Neuronal stem cell (in vitro differentiated cells): ENCODE results near the gene MAPK8.

Experiments used
- DNase-seq: peaks from one replicate; pipeline ENCODE4 v3.0.0-alpha.2; 2013; ENCODE audit warnings: low spot score
- H2AFZ ChIP-seq: one replicate; pipeline ENCODE4 v1.6.1; 2013; ENCODE audit warnings: mild to moderate bottlenecking, low read length, inconsistent platforms
- H2AK5ac ChIP-seq: 2 replicates; pipeline ENCODE4 v1.6.1; 2013; ENCODE audit warnings: low read depth, mild to moderate bottlenecking, inconsistent platforms, low read length, moderate library complexity, mixed read lengths
- H2BK120ac ChIP-seq: 2 replicates; pipeline ENCODE4 v1.6.1; 2013; ENCODE audit warnings: low read depth, mild to moderate bottlenecking, inconsistent platforms, low read length, moderate library complexity, mixed read lengths
- H2BK12ac ChIP-seq: one replicate; pipeline ENCODE4 v1.6.1; 2013; ENCODE audit warnings: low read length, inconsistent platforms
- H2BK15ac ChIP-seq: 2 replicates; pipeline ENCODE4 v1.6.1; 2013; ENCODE audit warnings: mild to moderate bottlenecking, low read length, inconsistent platforms, mixed read lengths
- H2BK5ac ChIP-seq: one replicate; pipeline ENCODE4 v1.6.1; 2013; ENCODE audit warnings: inconsistent platforms, mild to moderate bottlenecking, low read length, moderate library complexity
- H3K14ac ChIP-seq: one replicate; pipeline ENCODE4 v1.6.1; 2013; ENCODE audit warnings: low read length, inconsistent platforms
- H3K18ac ChIP-seq: 2 replicates; pipeline ENCODE4 v1.6.1; 2013; ENCODE audit warnings: low read length, inconsistent platforms
- H3K23ac ChIP-seq: 2 replicates; pipeline ENCODE4 v1.6.1; 2013; ENCODE audit warnings: low read depth, mild to moderate bottlenecking, mixed read lengths, low read length, inconsistent platforms; ENCODE audit not compliant: poor library complexity
- H3K27ac ChIP-seq: replicated peaks from 3 replicates; pipeline ENCODE4 v1.5.1; 2013; ENCODE audit warnings: low read length, inconsistent platforms
- H3K27me3 ChIP-seq, 3 experiments: 2 replicates each; pipeline ENCODE4 v1.6.1; 2013; ENCODE audit warnings: low read length in 3 of 3, mild to moderate bottlenecking in 2 of 3, inconsistent platforms in 1 of 3, low read depth in 1 of 3, mixed read lengths in 1 of 3, moderate library complexity in 1 of 3; ENCODE audit not compliant: control insufficient read depth in 3 of 3, insufficient read depth in 3 of 3
- H3K36me3 ChIP-seq, 2 donors: replicated peaks in 1 of 2; 2 replicates each; pipeline ENCODE4 v1.6.1; 2013; ENCODE audit warnings: low read length in 2 of 2; ENCODE audit not compliant: control insufficient read depth in 2 of 2, insufficient read depth in 2 of 2
- H3K4ac ChIP-seq: 2 replicates; pipeline ENCODE4 v1.6.1; 2013; ENCODE audit warnings: inconsistent platforms, mild to moderate bottlenecking, low read length, moderate library complexity
- H3K4me1 ChIP-seq, 2 donors: 1 replicate in 1 of 2; 2 replicates in 1 of 2; pipeline ENCODE4 v1.6.1; 2013; ENCODE audit warnings: low read length in 2 of 2, low read depth in 1 of 2; ENCODE audit not compliant: control insufficient read depth in 2 of 2, insufficient read depth in 1 of 2
- H3K4me2 ChIP-seq: one replicate; pipeline ENCODE4 v1.6.1; 2013; ENCODE audit warnings: mild to moderate bottlenecking, low read length, inconsistent platforms; ENCODE audit not compliant: insufficient read depth, poor library complexity, severe bottlenecking
- H3K4me3 ChIP-seq, 2 donors: 2 replicates each; pipeline ENCODE4 v1.5.1; 2013; ENCODE audit warnings: low read length in 2 of 2, mild to moderate bottlenecking in 2 of 2, inconsistent platforms in 1 of 2, moderate library complexity in 1 of 2
- H3K79me1 ChIP-seq: one replicate; pipeline ENCODE4 v1.6.1; 2013; ENCODE audit warnings: low read depth, mild to moderate bottlenecking, inconsistent platforms, low read length, moderate library complexity
- H3K9ac ChIP-seq: one replicate; pipeline ENCODE4 v1.6.1; 2013; ENCODE audit warnings: mild to moderate bottlenecking, low read depth, low read length, inconsistent platforms; ENCODE audit not compliant: poor library complexity
- H3K9me3 ChIP-seq, 2 donors: replicated peaks in 1 of 2; 2 replicates each; pipeline versions ENCODE3 to v1.6.1; 2013; ENCODE audit warnings: low read length in 2 of 2, mild to moderate bottlenecking in 2 of 2, inconsistent platforms in 1 of 2, low read depth in 1 of 2, mixed read lengths in 1 of 2, moderate library complexity in 1 of 2; ENCODE audit not compliant: control insufficient read depth in 2 of 2, insufficient read depth in 1 of 2
- H4K8ac ChIP-seq: one replicate; pipeline ENCODE4 v1.6.1; 2013; ENCODE audit warnings: low read depth, mild to moderate bottlenecking, inconsistent platforms, low read length, moderate library complexity
- H4K91ac ChIP-seq: one replicate; pipeline ENCODE4 v1.6.1; 2013; ENCODE audit warnings: low read length, low read depth, mild to moderate bottlenecking, inconsistent platforms; ENCODE audit not compliant: poor library complexity
- WGBS, 2 donors: extraction: QIAGEN DNeasy Blood & Tissue Kit; methylation state at CpG; one replicate each; pipeline ENCODE4 v1.1.7; 2013; ENCODE audit warnings: missing lambda C conversion rate in 2 of 2, mixed read lengths in 1 of 2; ENCODE audit not compliant: insufficient read length in 2 of 2, insufficient replicate concordance in 1 of 2; ENCODE audit errors: extremely low coverage in 2 of 2; 5-methylcytosine and 5-hydroxymethylcytosine counted together

The MAPK8 gene

DNA sequence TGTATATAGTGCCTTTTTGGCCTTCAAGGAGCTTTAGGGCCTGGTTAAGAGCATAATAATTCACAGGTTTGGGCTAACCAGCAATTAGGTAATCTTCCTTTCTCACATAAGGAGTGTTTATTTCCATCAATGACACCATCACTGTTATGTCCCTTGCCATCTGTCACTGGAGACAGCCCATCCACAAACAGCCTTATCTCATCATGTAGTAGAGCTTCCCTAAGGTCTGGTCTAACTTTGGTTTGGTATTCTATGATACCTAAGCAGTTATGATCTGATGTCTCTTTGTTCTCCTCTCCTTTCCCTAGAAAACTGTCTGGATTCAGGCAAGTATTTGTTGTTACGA, 26.4 kb downstream of the MAPK8 start:
- no peak for DNase-seq
- Histone ChIP-seq H2BK12ac (no peak overlapping the region), H3K9ac (no peak overlapping the region), H3K79me1 (peaks cover 6% of the 10 kb centered on the region), H3K4me2 (no peak overlapping the region), H3K36me3 (peaks cover 2 to 33% of the 10 kb centered on the region in 2 donors), H2AFZ (no peak overlapping the region), H3K4ac (no peak overlapping the region), H4K8ac (no peak overlapping the region), H3K4me1 (no peaks in the 10 kb centered on the region), H2BK5ac (no peak overlapping the region), H3K14ac (no peak overlapping the region), H3K27me3 (no peaks in the 10 kb centered on the region), H3K27ac (no peak overlapping the region), H4K91ac (no peak overlapping the region), H3K9me3 (peaks cover 3 to 6% of the 10 kb centered on the region in 2 donors), H2BK15ac (no peak overlapping the region), H3K18ac (no peak overlapping the region), H2AK5ac (no peak overlapping the region), H3K4me3 (no peak overlapping the region), H2BK120ac (no peak overlapping the region), H3K23ac (no peak overlapping the region)
- no CpG with 5 or more reads among the region's 1 CpG for WGBS, 2 donors

DNA sequence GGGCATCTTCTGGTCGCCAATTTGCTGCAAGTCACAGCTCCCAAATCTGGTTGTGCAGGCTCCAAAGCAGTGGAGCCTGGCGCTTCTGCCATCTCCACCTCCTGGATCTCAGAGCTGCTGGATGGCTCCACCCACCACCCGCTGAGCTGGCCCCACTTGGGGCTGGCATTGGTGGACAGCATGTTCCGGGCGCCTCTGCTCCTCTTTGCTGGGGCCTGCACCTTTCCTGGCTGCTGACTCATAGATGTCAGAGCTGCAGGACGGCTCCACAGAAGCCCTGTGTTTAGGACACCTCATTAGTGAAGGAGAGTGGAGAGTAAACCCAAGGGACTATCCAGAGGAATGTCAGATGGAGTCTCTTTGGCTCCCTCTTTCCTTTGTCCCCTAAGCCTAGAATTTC, 27.4 kb downstream of the MAPK8 start:
- Histone ChIP-seq H2BK15ac (no peak overlapping the region), H2AFZ (no peak overlapping the region), H4K91ac (no peak overlapping the region), H3K79me1 (peaks cover 6% of the 10 kb centered on the region), H2BK120ac (no peak overlapping the region), H3K18ac (no peak overlapping the region), H3K4me2 (no peak overlapping the region), H4K8ac (no peak overlapping the region), H2AK5ac (no peak overlapping the region), H3K23ac (no peak overlapping the region), H2BK5ac (no peak overlapping the region), H3K4me3 (no peak overlapping the region), H2BK12ac (no peak overlapping the region), H3K4ac (no peak overlapping the region), H3K14ac (no peak overlapping the region), H3K27me3 (no peaks in the 10 kb centered on the region), H3K9ac (no peak overlapping the region), H3K4me1 (no peaks in the 10 kb centered on the region), H3K27ac (no peak overlapping the region), H3K9me3 (peaks cover 4 to 6% of the 10 kb centered on the region in 2 donors), H3K36me3 (peaks cover 2 to 34% of the 10 kb centered on the region in 2 donors)
- WGBS, 2 donors: no CpG with 5 or more reads among the region's 6 CpGs
- no peak for DNase-seq

DNA sequence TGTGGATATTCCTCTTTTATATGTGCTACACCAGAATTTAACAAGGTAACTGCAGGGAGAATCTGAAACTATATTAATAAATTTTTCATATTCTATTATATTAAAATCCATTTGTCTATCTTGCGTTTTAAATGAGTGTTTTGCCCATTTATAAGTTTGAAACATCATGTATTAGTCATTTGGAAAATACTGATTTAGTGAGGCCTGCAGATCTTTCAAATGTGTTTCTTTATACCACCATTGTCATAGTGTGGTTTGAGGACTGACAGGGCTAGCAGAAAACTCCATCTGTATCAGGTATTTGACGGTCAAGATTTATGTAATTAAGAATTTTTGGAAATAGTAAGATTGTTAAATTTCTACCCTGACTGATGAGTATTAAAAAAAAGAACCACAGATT, 29.3 kb downstream of the MAPK8 start:
- no peak overlapping the region for H3K23ac ChIP-seq
- no peak overlapping the region for H2AK5ac ChIP-seq
- H2AFZ ChIP-seq: no peak overlapping the region
- no peak overlapping the region for H2BK15ac ChIP-seq
- H3K36me3 ChIP-seq: peaks cover 0 to 25% of the 10 kb centered on the region in 2 donors
- H2BK12ac ChIP-seq: no peak overlapping the region
- no peak overlapping the region for H2BK5ac ChIP-seq
- DNase-seq: no peak
- H3K18ac ChIP-seq: no peak overlapping the region
- no peak overlapping the region for H4K91ac ChIP-seq
- H3K4ac ChIP-seq: no peak overlapping the region
- H3K9me3 ChIP-seq: peaks cover 4 to 6% of the 10 kb centered on the region in 2 donors
- H3K9ac ChIP-seq: no peak overlapping the region
- no peak overlapping the region for H3K4me2 ChIP-seq
- H4K8ac ChIP-seq: no peak overlapping the region
- H3K14ac ChIP-seq: no peak overlapping the region
- no peak overlapping the region for H3K4me3 ChIP-seq
- no peaks in the 10 kb centered on the region for H3K27me3 ChIP-seq
- H3K79me1 ChIP-seq: peaks cover 6% of the 10 kb centered on the region
- no peak overlapping the region for H3K27ac ChIP-seq
- no peak overlapping the region for H2BK120ac ChIP-seq
- H3K4me1 ChIP-seq: no peaks in the 10 kb centered on the region
- no CpG with 5 or more reads among the region's 2 CpGs for WGBS, 2 donors

DNA sequence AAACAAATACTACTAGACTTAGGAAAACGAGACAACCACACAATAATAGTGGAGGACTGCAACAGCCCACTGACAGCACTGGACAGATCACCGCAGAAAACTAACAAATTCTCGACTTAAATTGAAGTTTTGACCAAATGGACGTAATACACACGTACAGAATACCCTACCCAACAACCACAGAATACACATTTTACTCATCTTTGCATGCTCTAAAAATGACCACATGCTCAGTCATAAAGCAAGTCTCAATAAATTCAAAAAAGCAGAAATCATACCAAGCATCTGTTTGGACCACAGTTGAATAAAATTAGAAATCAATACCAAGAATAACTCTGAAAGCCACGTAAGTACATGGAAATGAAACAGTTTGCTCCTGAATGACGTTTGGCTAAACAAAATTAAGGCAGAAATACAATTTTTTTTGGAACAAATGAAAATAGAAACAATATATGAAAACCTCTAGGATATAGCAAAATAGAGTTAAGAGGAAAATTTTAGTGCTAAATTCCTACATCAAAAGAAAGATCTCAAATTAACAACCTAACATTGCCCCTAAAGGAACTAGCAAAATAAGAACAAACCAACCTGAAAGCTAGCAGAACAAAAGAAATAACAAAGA, 30.6 kb downstream of the MAPK8 start:
- Histone ChIP-seq H2BK5ac (no peak overlapping the region), H3K27me3 (no peaks in the 10 kb centered on the region), H4K8ac (no peak overlapping the region), H2BK15ac (no peak overlapping the region), H3K79me1 (peaks cover 4% of the 10 kb centered on the region), H4K91ac (no peak overlapping the region), H3K9me3 (peaks cover 2 to 4% of the 10 kb centered on the region in 2 donors), H2BK120ac (no peak overlapping the region), H3K23ac (no peak overlapping the region), H2BK12ac (no peak overlapping the region), H3K18ac (no peak overlapping the region), H3K4me3 (no peak overlapping the region), H3K27ac (no peak overlapping the region), H3K14ac (no peak overlapping the region), H3K4me2 (no peak overlapping the region), H2AFZ (no peak overlapping the region), H2AK5ac (no peak overlapping the region), H3K36me3 (peaks cover 0 to 22% of the 10 kb centered on the region in 2 donors), H3K4ac (no peak overlapping the region), H3K9ac (no peak overlapping the region), H3K4me1 (peaks cover 0 to 3% of the 10 kb centered on the region in 2 donors)
- DNase-seq: no peak
- WGBS, 2 donors: no CpG with 5 or more reads among the region's 7 CpGs
